ENCODE results near the gene TMPRSS6.

Gene TMPRSS6

DNA sequence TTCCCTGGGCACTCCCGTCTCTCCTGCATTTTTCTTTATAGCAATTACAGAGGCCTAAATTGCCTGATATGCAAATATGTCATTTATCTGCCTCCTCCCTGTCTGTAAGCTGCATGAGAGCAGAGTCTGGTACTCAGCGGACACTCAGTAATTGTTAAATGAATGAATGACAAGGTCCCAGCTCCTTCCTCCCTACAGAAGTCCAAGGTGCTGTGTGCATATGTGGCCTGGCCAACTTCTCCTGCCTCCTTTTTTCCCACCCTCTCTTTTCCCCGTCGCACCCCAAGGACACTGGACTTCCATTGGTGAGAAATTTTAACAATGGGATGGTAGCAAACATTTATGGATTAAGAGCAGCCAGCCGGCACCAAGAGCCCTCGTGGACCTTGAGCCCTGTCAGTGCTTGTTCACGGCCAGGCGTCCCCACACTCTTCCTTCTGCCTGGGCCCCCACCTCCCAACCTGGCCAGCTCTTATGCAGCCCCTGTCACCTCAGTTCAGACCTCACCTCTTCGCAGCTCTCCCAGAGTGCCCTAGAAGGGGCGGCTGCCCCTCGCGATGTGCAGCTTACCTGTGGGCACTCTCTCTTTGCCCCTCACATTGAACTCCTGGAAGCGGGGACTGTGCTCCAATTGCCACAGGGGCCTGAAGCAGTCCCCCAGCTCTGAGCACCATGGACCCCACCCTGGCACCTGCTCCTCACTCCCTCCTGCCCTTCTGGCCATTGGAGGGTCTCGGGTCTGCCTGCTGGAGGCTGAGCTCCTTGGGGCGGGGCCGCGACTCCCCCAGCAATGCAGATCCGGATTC is 1.5 kb downstream of the TMPRSS6 start:
- no peak overlapping the region for H3K4me3 ChIP-seq (ENCODE audit: low read depth, low read length)
- DNase-seq (ENCODE audit: low read depth): no peak
- TF ChIP-seq, protein P1, sequence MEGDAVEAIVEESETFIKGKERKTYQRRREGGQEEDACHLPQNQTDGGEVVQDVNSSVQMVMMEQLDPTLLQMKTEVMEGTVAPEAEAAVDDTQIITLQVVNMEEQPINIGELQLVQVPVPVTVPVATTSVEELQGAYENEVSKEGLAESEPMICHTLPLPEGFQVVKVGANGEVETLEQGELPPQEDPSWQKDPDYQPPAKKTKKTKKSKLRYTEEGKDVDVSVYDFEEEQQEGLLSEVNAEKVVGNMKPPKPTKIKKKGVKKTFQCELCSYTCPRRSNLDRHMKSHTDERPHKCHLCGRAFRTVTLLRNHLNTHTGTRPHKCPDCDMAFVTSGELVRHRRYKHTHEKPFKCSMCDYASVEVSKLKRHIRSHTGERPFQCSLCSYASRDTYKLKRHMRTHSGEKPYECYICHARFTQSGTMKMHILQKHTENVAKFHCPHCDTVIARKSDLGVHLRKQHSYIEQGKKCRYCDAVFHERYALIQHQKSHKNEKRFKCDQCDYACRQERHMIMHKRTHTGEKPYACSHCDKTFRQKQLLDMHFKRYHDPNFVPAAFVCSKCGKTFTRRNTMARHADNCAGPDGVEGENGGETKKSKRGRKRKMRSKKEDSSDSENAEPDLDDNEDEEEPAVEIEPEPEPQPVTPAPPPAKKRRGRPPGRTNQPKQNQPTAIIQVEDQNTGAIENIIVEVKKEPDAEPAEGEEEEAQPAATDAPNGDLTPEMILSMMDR (IDR thresholded peaks at IDR 0.05; ENCODE audit: insufficient read depth, low read depth, low read length, missing control alignments): no peak

DNA sequence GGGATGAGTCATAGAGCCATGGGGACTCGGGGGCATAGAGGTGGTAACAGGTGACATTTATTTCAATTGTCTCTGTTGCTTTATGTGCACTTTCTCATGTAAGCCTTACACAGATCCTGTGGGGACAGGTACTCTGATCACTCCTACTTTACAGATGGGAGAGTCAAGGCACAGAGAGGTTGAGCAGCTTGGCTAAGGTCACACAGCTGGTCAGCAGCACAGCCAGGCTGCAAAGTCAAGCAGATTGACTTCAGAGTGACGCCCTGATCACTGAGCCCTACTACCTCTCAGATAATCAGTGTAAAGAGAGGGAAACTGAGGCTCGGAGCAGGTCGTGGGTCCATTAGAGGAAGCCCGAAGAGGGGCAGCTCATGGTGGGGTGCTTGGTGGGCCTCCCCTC is 3.5 kb downstream of the TMPRSS6 start:
- H3K4me3 ChIP-seq (ENCODE audit: low read depth, low read length): no peak overlapping the region
- TF ChIP-seq, protein P1 (IDR thresholded peaks at IDR 0.05; ENCODE audit: insufficient read depth, low read depth, low read length, missing control alignments): no peak
- no peak for DNase-seq (ENCODE audit: low read depth)

DNA sequence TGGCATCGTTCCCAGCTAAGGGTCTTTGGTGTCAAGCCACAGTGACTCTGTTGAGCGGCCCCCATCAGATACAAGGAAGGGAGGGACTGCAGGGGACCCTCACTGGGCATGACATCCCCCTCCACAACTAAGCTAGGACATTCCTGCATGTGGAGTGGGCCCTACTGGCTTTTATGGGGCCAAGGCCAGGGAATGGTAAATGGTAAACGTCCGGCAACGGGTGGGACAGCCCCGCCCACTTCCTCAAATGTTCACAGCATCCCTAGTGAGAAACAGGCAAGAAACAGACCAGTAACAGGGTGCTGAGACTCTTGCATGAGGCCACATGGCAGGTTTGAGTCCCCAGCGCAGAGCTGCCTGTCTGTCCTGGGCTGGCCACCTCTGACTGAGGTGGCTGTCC is 4.4 kb downstream of the TMPRSS6 start:
- TF ChIP-seq, protein P1 (IDR thresholded peaks at IDR 0.05; ENCODE audit: insufficient read depth, low read depth, low read length, missing control alignments): no peak
- no peak overlapping the region for H3K4me3 ChIP-seq (ENCODE audit: low read depth, low read length)
- no peak for DNase-seq (ENCODE audit: low read depth)

DNA sequence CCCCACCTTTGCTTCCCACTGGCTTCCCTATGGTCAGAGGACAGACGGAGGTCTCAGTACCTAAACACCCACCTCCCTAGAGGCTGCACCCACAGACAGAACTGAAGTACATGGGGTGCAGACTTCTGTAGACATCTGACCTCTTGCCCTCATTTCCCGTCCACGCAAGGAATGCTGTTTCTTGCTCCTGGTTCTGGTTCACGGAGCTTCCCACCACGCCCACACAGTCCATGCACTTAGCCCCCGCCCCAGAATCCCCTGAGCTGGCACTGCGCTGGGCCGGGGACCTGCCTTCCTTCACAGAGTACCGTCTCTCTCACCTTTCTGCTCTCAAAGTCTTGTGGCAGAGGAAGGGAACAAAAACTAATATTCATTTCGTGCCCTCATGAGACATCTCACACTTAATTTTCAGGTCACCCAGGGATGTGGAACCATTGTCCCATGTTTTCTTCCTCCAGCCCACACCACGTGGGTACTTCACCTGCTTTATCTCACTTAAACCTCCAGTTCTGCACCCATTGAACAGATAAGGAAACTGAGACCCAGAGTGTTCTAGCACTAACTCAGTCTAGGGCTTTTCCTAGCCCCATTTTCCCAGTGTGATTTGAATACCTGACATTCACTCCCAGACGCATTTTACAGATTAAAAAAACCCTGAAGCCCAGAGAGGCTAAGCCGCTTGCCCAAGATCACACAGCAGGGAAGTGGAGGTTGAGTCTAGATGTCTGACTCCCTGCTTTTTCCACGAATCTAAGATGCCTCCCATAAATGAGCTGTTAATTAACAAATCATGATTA is 5.7 kb downstream of the TMPRSS6 start:
- TF ChIP-seq, protein P1 (IDR thresholded peaks at IDR 0.05; ENCODE audit: insufficient read depth, low read depth, low read length, missing control alignments): no peak
- DNase-seq (ENCODE audit: low read depth): no peak
- H3K4me3 ChIP-seq (ENCODE audit: low read depth, low read length): no peak overlapping the region

DNA sequence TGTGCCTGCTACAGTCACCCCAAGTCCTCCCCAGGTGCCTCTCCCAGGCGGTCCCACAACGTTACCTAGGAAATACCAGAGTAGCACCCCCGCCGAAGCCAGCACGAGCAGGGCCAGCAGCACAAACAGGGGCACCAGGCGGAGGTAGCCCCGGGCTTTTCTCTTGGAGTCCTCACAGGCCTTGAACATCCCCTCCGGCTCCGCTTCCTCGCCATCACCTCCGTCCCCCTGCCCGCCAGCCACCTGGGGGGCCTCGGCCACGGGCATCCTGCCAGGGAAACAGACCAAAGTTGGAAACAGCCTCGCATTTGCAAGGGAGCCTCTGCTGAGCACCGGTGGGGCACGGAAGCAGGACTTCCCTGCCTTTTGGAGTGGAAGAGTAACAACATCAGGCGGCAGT is 6.4 kb downstream of the TMPRSS6 start:
- TF ChIP-seq, protein P1 (IDR thresholded peaks at IDR 0.05; ENCODE audit: insufficient read depth, low read depth, low read length, missing control alignments): no peak
- DNase-seq (ENCODE audit: low read depth): no peak
- H3K4me3 ChIP-seq (ENCODE audit: low read depth, low read length): no peak overlapping the region

DNA sequence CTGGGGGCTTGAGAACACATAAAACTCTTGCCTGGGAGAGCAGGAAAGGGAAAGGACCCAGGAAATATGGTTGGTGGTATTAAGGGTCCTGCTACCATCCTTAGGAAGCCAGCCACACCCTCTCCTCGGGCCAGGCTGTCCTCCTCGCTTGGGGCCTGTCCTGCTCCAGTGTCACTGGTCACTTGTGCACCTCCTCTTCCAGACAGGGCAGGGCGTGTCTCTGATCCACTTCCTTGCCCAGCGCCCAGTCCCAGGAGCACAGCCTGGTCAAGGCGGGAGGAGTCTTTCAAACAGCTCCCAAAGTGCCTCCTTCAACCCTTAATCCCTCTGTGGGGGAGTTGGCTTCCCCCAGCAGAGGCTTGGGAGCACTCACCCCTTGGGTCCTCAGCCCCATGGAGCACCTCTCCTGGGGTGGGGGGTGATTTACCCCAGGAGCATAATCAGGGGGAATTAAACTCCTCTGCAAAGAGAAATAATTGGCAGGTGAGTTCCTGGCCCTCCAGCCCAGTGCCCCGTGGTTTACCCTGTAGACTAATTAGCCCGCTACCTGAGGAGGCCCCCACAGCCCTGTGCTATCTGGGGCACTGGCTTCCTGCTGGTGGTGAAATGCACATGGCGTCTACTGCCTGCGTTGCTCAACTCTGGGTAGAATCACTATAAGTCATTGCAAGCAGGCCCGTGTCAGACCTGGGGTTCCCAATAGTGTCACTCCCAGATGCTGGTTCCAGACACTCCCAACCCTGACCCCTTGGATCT is 8.0 kb downstream of the TMPRSS6 start:
- H3K4me3 ChIP-seq (ENCODE audit: low read depth, low read length): no peak overlapping the region
- DNase-seq (ENCODE audit: low read depth): no peak
- TF ChIP-seq, protein P1 (IDR thresholded peaks at IDR 0.05; ENCODE audit: insufficient read depth, low read depth, low read length, missing control alignments): no peak
